GM10266 (cell line): ENCODE results near the gene RAD23B.

Experiments
- DNase-seq: peaks from one replicate; pipeline ENCODE4 v3.0.0; 2012; ENCODE audit errors: extremely low spot score
- TF ChIP-seq, protein P1 (sequence below): IDR thresholded peaks from 2 replicates; pipeline ENCODE4 v1.5.1; 2012; ENCODE audit warnings: mild to moderate bottlenecking, low read depth; ENCODE audit not compliant: control insufficient read depth, insufficient read depth; ENCODE audit errors: missing control alignments

The RAD23B gene

GRCh38 chr9:107345327-107345726 is 62.2 kb downstream of the RAD23B start:
- TF ChIP-seq, protein P1, sequence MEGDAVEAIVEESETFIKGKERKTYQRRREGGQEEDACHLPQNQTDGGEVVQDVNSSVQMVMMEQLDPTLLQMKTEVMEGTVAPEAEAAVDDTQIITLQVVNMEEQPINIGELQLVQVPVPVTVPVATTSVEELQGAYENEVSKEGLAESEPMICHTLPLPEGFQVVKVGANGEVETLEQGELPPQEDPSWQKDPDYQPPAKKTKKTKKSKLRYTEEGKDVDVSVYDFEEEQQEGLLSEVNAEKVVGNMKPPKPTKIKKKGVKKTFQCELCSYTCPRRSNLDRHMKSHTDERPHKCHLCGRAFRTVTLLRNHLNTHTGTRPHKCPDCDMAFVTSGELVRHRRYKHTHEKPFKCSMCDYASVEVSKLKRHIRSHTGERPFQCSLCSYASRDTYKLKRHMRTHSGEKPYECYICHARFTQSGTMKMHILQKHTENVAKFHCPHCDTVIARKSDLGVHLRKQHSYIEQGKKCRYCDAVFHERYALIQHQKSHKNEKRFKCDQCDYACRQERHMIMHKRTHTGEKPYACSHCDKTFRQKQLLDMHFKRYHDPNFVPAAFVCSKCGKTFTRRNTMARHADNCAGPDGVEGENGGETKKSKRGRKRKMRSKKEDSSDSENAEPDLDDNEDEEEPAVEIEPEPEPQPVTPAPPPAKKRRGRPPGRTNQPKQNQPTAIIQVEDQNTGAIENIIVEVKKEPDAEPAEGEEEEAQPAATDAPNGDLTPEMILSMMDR: no peak
- DNase-seq: no peak

GRCh38 chr9:107348836-107349235 is 65.8 kb downstream of the RAD23B start:
- TF ChIP-seq, protein P1: no peak
- DNase-seq: no peak

GRCh38 chr9:107350443-107350842 is 67.4 kb downstream of the RAD23B start:
- TF ChIP-seq, protein P1: no peak
- no peak for DNase-seq

DNA sequence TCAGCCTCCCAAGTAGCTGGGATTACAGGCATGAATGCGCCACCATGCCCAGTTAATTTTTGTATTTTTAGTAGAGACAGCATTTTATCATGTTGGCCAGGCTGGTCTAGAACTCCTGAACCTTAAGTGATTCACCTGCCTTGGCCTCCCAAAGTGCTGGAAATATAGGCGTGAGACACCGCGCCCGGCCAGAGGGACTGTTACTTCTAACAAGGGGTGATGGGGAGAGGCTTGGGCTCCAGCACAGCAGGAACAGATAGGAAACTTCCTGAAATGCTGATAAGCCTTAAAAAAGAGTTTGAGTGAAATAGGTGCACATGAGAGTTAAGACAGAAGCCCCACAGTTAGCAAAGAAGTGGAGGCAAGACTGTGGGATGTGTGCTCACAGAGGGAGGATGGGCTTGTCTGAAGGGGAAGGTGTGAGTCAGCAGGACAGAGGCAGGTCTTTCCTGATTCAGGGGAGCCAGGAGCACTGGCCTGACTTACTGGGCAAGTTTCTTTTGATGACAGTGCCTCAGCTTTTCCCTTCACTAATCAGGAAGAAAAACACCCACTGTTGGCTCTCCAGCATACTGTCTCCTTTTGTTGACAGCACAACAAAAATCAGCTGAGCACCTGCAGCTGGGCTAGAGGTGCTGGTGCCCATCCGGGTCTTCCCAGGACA is 68.4 kb downstream of the RAD23B start:
- no peak for DNase-seq
- TF ChIP-seq, protein P1: no peak

DNA sequence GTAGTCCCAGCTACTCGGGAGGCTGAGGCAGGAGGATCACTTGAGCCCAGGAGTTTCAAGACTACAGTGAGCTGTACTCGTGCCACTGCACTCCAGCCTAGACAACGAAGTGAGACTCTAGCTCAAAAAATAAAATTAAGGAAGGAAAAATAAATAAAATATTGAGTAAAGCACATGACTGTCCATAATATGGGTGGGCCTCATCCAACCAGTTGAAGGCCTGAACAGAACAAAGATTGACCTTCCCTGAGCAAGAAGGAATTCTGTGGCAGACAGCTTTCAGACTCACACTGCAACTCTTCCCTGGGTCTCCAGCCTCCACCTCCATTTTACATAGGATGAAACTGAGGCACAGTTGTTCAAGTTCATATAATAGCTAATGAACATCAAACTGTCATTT is 72.3 kb downstream of the RAD23B start:
- TF ChIP-seq, protein P1: no peak
- DNase-seq: no peak

DNA sequence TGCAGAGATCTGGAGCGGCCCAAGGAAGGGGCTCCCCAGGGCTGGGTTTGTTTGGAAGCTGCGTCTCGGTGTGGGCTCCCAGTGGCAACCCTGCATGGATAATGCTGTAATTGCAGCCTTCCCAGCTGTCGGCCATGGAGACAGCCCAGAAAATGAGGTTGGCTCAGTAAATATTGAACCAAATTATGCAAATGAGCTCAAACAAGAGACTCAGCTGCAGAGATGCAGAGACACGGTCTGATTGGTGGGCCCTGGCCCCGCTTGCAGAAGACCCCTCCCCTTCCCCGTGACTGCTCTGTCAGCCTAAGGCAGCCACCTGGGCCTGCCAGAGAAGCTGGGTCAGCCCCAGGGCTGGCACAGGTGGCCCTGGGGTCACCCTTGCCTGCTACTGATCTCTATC is 75.9 kb downstream of the RAD23B start:
- TF ChIP-seq, protein P1: no peak
- DNase-seq: no peak

GRCh38 chr9:107360098-107360497 is 77.0 kb downstream of the RAD23B start:
- TF ChIP-seq, protein P1: no peak
- no peak for DNase-seq
